Activated naive CD8-positive, alpha-beta T cell treated with anti-CD3 and anti-CD28 coated beads, Interleukin-2, amount 50 U/mL, for 24 hours (primary cell): Measurements from ENCODE around the gene NNMT.

ENCODE experiments used
- ATAC-seq: fragments of 150-1000 bp; cut with Tn5 transposase; one replicate; pipeline ENCODE4 v1.10.0; 2021
- DNase-seq: peaks from one replicate; pipeline ENCODE4 v3.0.0; 2021
- H3K27ac Mint-ChIP-seq: one replicate; pipeline ENCODE4 v1.8.0; 2021; ENCODE audit warnings: mild to moderate bottlenecking, mixed read lengths
- H3K27me3 Mint-ChIP-seq: one replicate; pipeline ENCODE4 v1.8.0; 2021; ENCODE audit warnings: mixed read lengths
- H3K36me3 Mint-ChIP-seq: one replicate; pipeline ENCODE4 v1.8.0; 2021; ENCODE audit warnings: low read depth, mixed read lengths
- H3K4me1 Mint-ChIP-seq: one replicate; pipeline ENCODE4 v1.8.0; 2021; ENCODE audit warnings: mixed read lengths
- H3K4me3 Mint-ChIP-seq: one replicate; pipeline ENCODE4 v1.8.0; 2021; ENCODE audit warnings: mild to moderate bottlenecking, moderate library complexity, mixed read lengths
- H3K9me3 Mint-ChIP-seq: one replicate; pipeline ENCODE4 v1.8.0; 2021; ENCODE audit warnings: mixed read lengths

The NNMT gene

DNA sequence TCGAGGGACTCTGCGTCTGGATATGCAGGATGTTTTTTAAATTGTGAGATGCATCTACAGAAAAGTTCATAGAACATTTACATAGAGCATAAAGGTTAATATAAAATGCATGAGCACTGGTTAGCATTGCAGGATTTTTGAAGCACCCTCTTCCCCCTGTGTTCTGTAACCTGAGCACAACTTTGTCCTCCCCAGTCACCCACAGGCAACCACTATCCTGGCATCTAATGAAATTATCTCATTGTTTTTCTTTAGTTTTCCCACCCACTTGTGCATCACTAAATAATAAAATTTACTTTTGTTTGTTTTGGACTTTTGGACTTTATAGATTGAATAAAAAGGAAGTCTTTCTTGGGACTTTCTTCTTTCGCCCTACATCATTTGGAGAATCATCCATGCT is 10.0 kb upstream of the NNMT start:
- Mint-ChIP-seq H3K9me3 (no peaks in the 10 kb centered on the region), H3K27ac (no peak overlapping the region), H3K27me3 (peaks cover 8% of the 10 kb centered on the region), H3K4me3 (no peak overlapping the region), H3K4me1 (no peaks in the 10 kb centered on the region), H3K36me3 (no peaks in the 10 kb centered on the region)
- DNase-seq (no peak), ATAC-seq (no peak)

DNA sequence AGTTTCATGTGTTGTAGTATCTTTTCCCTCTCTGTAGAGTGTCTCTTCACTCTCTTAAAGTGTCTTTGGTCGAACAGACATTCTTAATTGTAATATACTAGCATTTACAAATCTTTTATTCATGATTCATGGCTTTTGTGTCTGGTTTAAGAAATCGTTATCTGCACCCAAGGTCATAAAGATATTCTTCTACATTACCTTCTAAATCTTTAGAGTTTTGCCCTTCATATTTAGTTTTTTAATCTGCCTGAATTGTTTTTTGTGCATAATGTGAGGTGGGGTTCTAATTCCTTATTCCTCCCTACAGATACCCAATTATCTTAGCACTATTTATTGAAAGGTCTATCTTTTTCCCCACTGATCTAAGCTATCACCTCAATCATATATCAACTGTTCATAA is 9.0 kb upstream of the NNMT start:
- DNase-seq (no peak), ATAC-seq (no peak)
- Mint-ChIP-seq H3K36me3 (no peaks in the 10 kb centered on the region), H3K4me1 (no peaks in the 10 kb centered on the region), H3K27me3 (peaks cover 12% of the 10 kb centered on the region), H3K4me3 (no peak overlapping the region), H3K27ac (no peak overlapping the region), H3K9me3 (no peaks in the 10 kb centered on the region)

DNA sequence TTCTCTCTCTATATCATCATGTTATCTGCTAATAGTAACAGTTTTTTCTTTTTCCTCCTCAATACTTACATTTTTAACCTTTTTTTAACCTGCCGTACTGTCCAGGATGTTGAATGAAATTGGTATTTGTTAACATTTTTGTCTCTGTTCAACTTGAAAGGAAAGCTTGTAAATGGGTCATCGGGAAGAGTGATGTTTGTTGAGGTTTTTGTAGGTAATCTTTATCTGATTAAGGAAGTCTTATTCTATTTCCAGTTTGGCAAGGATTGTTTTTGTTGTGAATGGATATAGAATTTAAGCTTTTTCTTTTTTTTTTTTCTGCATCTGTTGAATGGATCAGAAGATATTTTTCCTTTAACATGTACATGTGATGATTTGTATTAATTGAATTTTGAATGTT is 8.1 kb upstream of the NNMT start:
- H3K4me1 Mint-ChIP-seq: no peaks in the 10 kb centered on the region

DNA sequence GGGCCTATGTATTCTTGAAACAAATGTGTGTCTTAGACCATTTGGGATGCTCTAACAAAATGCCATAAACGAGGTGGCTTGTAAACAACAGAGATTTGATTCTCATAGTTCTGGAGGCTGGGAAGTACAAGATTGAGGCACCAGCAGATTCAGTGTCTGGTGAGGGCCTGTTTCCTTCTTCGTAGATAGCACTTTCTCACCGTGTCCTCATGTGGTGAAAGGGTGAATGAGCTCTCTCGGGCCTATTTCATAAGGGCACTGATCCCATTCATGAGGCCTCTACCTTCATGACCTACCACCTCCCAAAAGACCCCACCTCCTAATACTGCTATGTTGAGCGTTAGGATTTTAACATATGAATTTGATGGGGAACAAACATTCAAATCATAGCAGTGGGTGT is 6.4 kb upstream of the NNMT start:
- Mint-ChIP-seq H3K36me3 (no peaks in the 10 kb centered on the region), H3K4me3 (no peak overlapping the region), H3K27ac (no peak overlapping the region), H3K27me3 (peaks cover 18% of the 10 kb centered on the region), H3K9me3 (no peaks in the 10 kb centered on the region), H3K4me1 (no peaks in the 10 kb centered on the region)
- no peak for ATAC-seq
- no peak for DNase-seq

More for the DNA sequence above, 8.1 kb upstream of the NNMT start:
- Mint-ChIP-seq H3K4me3 (no peak overlapping the region), H3K36me3 (no peaks in the 10 kb centered on the region), H3K9me3 (no peaks in the 10 kb centered on the region), H3K27ac (no peak overlapping the region), H3K27me3 (peaks cover 13% of the 10 kb centered on the region)
- ATAC-seq (no peak), DNase-seq (no peak)

DNA sequence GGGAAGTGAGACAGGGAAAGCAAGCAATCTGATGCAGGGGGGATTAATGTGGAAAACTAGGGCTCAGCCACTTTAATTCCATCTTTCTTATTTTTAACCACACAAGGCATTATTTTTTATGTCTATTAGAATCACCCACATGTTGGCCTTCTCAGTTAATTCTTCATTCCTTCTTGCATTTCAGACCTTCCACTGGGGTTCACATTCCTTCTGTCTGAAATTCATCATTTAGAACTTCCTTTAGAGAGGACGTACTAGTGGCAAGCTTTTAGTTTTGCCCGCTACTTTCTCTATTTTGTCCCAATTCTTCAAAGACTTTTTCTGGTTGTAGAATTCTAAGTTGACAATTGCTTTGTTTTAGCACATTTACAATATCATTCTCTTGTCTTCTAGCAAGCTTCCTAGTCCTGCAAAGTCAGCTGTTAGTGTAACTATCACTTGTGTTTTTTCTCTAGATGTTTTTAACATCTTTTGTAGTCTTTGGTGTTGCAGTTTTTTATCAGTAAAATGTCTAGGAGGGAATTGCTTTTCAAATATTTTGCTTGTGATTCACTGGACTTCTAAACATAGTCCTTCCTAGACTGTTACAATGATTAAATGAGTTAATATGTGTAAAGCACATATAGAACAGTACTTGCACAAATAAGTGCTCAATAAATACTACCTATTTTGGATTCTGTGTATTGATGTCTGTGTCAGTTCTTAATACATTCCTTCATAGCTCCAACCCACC is 5.5 kb upstream of the NNMT start:
- Mint-ChIP-seq H3K9me3 (no peaks in the 10 kb centered on the region), H3K4me3 (no peak overlapping the region), H3K27ac (no peak overlapping the region), H3K27me3 (peaks cover 18% of the 10 kb centered on the region), H3K4me1 (no peaks in the 10 kb centered on the region), H3K36me3 (no peaks in the 10 kb centered on the region)
- no peak for DNase-seq
- no peak for ATAC-seq

DNA sequence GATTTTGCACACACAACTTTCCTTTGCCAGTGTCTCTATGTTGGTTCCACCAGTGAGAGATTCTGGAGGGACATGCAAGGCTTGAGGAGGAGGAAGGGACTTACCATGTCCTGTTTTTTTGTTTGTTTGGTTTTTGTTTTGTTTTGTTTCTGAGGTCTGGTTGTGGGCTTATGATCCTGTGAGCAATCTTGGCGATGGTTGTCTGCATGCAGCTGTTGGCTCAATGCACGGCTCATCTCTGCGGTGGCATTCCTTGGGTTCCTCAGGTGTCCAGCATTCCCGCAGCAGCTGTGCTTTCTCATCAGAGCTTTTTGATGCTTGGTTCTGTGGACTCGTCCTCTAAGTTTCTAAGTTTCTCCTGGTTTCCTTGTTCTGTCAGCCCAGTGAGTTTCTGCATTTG is 4.8 kb upstream of the NNMT start:
- H3K36me3 Mint-ChIP-seq: no peaks in the 10 kb centered on the region
- H3K4me1 Mint-ChIP-seq: no peaks in the 10 kb centered on the region
- no peak for DNase-seq
- H3K9me3 Mint-ChIP-seq: no peaks in the 10 kb centered on the region
- H3K4me3 Mint-ChIP-seq: no peak overlapping the region
- H3K27ac Mint-ChIP-seq: no peak overlapping the region
- ATAC-seq: no peak
- H3K27me3 Mint-ChIP-seq: peaks cover 21% of the 10 kb centered on the region

DNA sequence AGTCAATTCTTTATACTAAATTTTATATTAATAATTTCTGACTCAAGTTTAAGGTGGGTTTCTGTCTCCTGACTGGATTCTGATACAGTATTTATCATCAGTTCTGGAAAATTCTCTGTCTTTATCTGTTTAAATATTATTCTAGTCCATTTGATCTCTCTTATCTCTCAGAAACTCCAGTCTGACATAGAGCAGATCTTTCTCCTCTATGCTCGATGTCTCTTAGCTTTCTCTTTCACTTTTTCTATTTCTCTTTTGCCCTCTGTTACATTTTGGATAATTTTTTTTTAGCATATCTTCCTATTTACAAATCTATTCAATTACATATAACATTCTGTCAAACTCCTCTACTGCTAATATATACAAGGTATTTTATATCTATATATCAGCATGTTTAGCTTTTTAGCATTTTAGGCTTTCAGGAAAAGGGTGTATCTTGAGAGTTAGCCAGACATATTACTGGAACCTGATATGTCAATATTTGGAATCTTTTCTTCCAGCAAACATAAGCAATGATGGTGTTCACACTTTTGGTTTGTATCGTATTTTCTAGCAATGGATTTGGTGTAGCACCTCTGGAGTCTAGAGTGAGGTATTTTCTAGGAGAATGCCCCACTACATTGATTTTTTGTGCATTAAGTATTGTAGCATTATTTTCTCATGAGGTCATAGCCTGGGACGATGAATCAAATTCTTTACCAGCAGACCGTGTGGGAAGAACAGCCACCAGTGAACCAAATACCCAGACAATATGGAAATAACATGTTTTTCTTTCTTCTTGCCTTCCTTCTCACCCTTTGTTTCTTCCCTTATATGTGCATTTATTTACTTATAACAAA is 4.1 kb upstream of the NNMT start:
- DNase-seq (no peak), ATAC-seq (no peak)
- Mint-ChIP-seq H3K4me3 (no peak overlapping the region), H3K27me3 (peaks cover 21% of the 10 kb centered on the region), H3K9me3 (no peaks in the 10 kb centered on the region), H3K4me1 (no peaks in the 10 kb centered on the region), H3K27ac (no peak overlapping the region), H3K36me3 (no peaks in the 10 kb centered on the region)

DNA sequence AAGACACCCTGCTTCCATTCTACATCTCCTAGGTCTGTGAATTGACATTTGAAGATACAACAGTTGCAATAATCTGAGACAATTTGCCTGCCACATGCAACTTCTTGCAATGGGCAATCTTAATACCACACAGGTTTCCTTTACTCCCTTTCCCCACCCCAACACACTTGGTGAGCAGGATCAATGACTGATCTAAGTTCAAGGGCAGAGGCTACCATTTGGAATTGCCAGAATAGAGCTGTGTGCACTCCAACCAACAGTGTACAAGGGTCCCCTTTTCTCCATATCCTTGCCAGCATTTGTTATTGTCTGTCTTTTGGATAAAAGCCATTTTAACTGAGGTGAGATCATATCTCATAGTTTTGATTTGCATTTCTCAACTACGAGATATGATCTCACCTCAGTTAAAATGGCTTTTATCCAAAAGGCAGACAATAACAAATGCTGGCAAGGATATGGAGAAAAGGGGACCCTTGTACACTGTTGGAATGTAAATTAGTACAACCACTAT is 2.9 kb upstream of the NNMT start:
- Mint-ChIP-seq H3K27me3 (peaks cover 19% of the 10 kb centered on the region), H3K36me3 (no peaks in the 10 kb centered on the region), H3K27ac (no peak overlapping the region), H3K4me3 (no peak overlapping the region), H3K9me3 (no peaks in the 10 kb centered on the region), H3K4me1 (no peaks in the 10 kb centered on the region)
- no peak for DNase-seq
- ATAC-seq: no peak

DNA sequence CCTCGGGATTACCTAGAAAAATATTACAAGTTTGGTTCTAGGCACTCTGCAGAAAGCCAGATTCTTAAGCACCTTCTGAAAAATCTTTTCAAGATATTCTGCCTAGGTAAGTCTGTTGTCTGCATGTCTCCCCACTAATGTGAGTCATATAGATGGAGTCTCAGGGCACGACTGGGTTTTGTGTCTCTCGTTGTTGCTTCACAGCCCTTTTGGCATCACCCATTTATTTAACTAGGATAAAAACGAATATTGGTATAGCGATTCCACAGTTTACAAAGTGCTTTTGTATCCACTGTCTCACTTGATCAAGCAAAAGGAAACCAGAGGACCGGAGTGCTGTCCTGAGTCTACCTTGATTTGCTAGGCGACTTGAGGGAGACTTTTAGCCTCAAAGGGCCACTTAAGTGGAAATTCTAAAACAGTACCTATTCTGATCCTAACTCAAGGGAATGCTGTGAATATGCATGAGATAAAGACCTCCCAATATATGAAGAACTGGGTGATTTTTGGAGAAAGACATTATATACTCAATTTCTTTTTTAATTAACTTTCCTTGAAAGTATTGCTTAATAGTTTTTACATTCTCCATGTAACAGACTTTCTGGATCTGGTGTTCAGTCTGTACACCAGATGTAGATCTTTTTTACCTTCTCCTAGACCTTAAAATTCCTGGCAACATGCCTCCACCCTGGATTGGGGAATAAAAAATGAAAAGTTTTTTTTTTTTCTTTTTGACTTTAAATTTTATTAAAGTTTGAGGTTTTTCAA is 590 bp downstream of the NNMT start:
- peaks cover 13% of the 10 kb centered on the region for H3K9me3 Mint-ChIP-seq

DNA sequence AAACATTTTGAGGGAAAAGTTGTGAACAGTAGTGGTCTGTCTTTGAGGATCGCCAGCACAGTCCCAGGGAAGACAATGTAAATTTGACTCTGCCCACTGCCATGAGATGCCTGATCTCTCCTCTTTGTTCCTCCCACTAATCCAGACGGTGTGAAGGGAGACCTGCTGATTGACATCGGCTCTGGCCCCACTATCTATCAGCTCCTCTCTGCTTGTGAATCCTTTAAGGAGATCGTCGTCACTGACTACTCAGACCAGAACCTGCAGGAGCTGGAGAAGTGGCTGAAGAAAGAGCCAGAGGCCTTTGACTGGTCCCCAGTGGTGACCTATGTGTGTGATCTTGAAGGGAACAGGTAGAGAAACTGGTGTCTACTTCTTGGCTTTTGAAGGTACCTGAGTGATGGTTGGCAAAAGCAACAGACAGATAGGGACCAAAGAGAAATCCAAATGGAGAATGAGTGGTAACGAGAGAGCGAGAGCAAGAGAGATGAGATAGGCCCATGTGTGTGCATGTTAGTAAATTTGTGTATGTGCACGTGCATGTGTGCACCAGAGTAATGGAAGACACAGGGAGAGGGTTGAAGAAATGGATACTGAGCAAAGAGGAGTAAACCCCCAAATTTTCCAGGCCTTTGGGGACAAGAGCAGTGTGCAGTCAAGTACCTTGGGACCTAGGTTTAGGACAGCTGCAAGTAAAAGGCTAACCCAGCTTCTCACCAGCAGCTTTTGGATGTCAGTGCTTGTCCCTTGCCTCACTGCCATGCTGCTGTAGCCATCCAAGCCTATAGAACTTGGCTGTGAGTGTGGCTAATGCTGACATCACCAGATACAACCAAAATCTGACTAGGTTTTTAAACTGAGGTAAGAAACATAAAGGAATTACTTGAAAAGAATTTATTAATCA is 1.9 kb downstream of the NNMT start:
- peaks cover 18% of the 10 kb centered on the region for H3K9me3 Mint-ChIP-seq
- H3K4me3 Mint-ChIP-seq: no peak overlapping the region
- H3K4me1 Mint-ChIP-seq: no peaks in the 10 kb centered on the region
- peaks cover 9% of the 10 kb centered on the region for H3K27me3 Mint-ChIP-seq
- ATAC-seq (no peak), DNase-seq (no peak)
- no peak overlapping the region for H3K27ac Mint-ChIP-seq
- H3K36me3 Mint-ChIP-seq: no peaks in the 10 kb centered on the region

More for the DNA sequence above, 590 bp downstream of the NNMT start:
- peaks cover 13% of the 10 kb centered on the region for H3K27me3 Mint-ChIP-seq
- no peaks in the 10 kb centered on the region for H3K36me3 Mint-ChIP-seq
- DNase-seq: no peak
- H3K27ac Mint-ChIP-seq: no peak overlapping the region
- H3K4me1 Mint-ChIP-seq: no peaks in the 10 kb centered on the region
- ATAC-seq: no peak
- H3K4me3 Mint-ChIP-seq: no peak overlapping the region

DNA sequence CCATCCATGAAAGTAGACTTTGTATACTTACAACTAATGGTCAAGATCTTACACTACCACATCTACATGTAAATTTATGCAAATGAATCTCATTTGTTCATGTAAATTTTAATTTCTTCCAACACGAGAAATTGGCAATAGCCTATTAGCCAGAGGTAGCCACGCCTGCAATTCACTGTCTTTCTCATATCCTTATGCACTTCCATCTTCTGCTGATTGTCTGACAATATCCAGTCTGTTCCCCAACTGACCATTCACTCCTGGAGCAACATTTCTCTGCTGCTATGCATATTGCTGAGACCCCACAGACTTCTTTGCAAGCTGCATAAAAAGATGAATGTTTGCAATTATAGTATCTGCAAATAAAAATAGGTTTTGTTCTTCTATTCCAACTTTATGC is 2.5 kb downstream of the NNMT start:
- H3K27me3 Mint-ChIP-seq: peaks cover 7% of the 10 kb centered on the region
- DNase-seq (no peak), ATAC-seq (no peak)
- H3K9me3 Mint-ChIP-seq: peaks cover 18% of the 10 kb centered on the region
- no peak overlapping the region for H3K27ac Mint-ChIP-seq
- no peaks in the 10 kb centered on the region for H3K4me1 Mint-ChIP-seq
- no peak overlapping the region for H3K4me3 Mint-ChIP-seq
- no peaks in the 10 kb centered on the region for H3K36me3 Mint-ChIP-seq

DNA sequence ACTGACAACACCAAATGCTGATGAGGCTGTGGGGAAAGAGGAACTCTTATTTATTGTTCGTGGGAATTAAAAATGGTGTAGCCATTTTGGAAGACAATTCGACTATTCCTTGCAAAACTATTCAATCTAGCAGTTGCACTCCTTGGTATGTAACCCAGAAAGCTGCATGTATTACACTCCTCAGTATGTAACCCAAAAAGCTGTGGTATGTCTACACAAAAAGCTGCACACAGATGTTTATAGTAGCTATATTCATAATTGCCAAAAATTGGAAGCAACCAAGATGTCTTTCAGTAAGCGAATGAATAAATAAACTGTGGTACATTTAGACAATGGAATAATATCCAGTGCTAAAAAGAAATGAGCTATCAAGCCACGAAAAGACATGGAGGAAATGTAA is 4.9 kb downstream of the NNMT start:
- H3K27ac Mint-ChIP-seq: no peak overlapping the region
- H3K36me3 Mint-ChIP-seq: no peaks in the 10 kb centered on the region

DNA sequence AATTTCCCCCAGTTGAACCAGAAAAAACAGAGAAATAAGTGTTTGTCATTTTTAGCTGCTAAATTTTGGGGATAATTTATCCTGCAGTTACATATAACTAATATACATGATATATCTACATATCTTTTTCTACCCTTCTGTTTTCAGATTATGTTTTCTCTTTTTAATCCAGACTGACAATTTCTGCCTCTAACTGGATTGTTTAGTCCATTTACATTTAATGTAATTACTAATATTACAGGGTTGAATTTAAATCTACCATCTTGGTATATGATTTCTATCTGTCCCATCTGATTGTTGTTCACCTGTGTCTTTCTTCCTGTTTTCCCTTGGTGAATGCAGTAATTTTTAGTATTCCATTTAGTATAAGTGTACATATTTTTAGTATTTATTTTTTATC is 5.7 kb downstream of the NNMT start:
- ATAC-seq (no peak), DNase-seq (no peak)
- Mint-ChIP-seq H3K4me1 (no peaks in the 10 kb centered on the region), H3K9me3 (peaks cover 18% of the 10 kb centered on the region), H3K27me3 (peaks cover 11% of the 10 kb centered on the region), H3K36me3 (no peaks in the 10 kb centered on the region), H3K4me3 (no peak overlapping the region), H3K27ac (no peak overlapping the region)

More for the DNA sequence above, 4.9 kb downstream of the NNMT start:
- H3K4me3 Mint-ChIP-seq: no peak overlapping the region
- H3K4me1 Mint-ChIP-seq: no peaks in the 10 kb centered on the region
- peaks cover 18% of the 10 kb centered on the region for H3K9me3 Mint-ChIP-seq
- peaks cover 5% of the 10 kb centered on the region for H3K27me3 Mint-ChIP-seq
- DNase-seq: no peak
- ATAC-seq: no peak

DNA sequence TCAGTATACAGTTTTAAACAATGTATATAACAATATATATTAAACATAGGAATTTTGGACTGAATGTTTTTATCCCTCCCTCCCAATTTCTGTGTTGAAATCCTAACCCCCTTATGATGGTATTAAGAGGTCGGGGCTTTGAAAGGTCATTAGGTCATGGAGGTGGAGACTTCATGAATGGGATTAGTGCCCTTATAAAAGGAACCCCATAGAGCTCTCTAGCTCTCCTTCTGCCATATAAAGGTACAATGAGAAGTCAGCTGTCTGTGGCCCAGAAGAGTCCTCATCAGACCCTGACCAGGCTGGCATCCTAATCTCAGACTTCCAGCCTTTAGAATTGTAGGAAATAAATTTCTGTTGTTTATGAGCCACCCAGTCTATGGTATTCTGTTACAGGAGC is 6.5 kb downstream of the NNMT start:
- no peak for DNase-seq
- Mint-ChIP-seq H3K27me3 (peaks cover 19% of the 10 kb centered on the region), H3K36me3 (no peaks in the 10 kb centered on the region), H3K27ac (no peak overlapping the region), H3K4me1 (no peaks in the 10 kb centered on the region), H3K9me3 (peaks cover 18% of the 10 kb centered on the region), H3K4me3 (no peak overlapping the region)
- ATAC-seq: no peak
